NCI-H1930 (cell line): ENCODE results near the gene ZNF783.
"Not testable (repeated sequence)": the region's sequence is repeated elsewhere in the genome, so short reads cannot be mapped to it uniquely, and the experiment has no call there.

Source experiments
- DNase-seq, 2 experiments: peaks; one replicate each; lab custom pipeline; 2025; lab: John Stamatoyannopoulos, UW

ZNF783 gene

DNA sequence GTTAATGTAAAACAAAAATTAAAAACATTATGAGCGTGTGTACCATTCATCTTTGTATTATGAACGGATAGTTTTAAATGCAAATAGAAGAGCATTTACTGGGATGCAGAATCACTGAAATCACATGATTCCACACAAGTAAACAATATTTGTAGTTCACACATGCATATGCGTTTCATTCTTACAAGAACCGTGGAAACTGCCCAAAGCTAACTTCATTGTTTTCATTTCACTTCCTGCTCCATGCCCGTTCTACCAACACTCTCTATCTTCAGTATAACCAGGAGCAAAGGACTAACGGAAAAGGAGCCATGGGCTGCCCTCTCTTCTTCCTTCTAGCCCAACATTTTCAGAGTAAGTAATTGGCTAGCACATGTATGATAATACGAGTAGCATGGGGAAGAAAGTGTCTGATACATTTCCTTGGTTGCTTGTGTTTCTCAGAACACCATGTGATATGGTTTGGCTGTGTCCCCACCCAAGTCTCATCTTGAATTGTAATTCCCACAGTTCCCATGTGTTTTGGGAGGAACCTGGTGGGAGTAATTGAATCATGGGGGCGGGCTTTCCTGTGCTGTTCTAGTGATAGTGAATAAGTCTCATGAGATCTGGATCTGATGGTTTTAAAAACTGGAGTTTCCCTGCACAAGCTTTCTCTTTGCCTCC lies 38.8 kb downstream of the ZNF783 start:
- DNase-seq, result no peak

DNA sequence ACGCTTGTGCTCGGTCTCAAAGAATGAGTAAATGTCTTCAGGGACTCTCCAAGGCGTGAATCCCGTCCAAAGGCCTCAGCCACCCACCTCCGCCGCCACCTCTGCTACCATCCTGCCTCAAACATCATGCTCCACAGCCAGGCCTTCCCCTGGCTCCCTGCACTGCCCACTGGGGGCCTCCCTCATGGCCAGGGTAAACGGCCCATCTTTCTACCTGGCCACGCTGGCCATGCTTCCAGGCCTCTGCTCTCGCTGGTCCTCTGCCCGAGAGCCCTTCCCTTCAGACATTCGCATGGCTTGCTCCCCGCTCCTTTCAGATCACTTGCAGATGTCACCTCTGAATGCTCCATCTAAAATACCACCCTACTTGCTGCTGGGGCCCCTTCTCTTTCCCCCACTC lies 40.2 kb downstream of the ZNF783 start:
- DNase-seq, result no peak

DNA sequence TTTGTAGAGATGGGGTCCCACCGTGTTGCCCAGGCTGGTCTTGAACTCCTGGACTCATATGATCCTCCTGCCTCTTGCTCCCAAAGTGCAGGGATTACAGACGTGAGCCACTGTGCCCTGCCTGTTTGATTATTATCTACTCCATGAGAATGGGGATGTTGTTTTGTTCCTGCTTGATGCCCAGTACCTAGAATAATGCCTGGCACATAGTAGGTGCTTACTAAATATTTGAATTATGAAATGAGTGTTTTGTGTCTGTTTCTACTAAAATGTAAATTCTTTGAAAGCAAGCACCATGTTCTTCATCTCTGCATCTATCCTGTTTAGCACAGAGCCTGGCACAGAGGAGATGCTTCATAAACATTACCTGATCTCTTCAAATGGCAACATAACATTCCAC lies 40.9 kb downstream of the ZNF783 start:
- DNase-seq, result no peak

DNA sequence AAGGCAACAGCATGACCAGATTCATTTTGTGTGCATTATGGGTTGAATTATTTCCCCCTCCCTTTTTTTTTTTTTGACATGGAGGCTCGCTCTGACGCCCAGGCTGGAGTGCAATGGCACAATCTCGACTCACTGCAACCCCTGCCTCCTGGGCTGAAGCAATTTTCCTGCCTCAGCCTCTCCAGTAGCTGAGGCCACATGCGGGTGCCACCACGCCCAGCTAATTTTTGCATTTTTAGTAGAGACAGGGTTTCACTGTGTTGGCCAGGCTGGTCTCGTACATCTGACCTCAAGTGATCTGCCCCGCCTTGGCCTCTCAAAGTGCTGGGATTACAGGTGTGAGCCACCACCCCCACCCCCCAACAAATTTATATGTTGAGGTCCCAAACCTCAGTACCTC lies 42.0 kb downstream of the ZNF783 start:
- no peak for DNase-seq

DNA sequence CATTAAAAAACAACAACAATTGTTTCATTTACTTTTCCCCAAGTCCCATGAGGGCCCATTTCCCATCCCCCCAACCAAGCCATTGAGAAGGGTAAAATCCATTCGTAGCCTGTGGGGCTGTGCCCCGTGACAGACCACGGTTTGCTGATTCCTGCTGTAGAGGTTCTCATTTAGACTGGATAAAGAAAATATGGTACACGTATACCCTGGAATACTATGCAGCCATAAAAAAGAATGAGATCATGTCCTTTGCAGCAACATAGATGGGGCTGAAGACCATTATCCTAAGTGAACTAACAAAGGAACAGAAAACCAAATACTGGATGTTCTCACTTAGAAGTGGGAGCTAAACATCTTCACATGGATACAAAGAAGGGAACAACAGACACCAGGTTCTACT lies 44.9 kb downstream of the ZNF783 start:
- DNase-seq, result no peak

DNA sequence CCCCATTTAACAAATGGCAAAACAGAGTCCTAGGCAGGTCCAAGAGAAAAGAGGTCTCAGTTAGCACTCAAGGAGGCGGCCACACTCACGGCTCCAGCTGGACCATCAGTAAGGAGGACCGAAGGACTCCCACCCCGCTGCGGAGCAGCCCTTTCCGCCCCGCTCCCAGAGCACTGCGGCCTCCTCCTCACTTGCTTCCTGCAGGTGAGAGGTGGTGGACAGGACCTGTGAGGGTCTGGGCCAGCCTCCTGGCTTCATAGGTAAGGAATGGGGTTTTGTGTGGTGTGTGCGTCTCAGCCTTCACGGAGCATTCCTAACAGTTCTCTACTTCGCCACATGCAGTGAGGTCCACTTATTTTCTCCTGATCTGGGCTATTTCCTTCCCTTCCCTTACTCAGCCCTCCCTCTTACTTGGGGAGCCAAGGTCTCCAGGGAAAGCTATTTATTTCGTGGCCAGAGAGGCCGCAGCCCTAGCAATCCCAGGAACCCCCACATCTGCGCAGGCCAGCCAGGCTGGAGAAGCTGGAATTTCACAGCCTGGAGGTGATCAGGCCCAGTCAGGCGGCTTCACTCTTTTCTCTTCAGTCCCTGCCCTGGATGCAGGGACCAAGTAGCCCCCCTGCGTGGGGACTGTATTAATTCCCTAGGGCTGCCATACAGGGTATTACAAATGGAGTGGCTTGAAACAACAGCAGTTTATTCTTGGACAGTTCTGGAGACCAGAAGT lies 45.9 kb downstream of the ZNF783 start:
- no peak for DNase-seq

DNA sequence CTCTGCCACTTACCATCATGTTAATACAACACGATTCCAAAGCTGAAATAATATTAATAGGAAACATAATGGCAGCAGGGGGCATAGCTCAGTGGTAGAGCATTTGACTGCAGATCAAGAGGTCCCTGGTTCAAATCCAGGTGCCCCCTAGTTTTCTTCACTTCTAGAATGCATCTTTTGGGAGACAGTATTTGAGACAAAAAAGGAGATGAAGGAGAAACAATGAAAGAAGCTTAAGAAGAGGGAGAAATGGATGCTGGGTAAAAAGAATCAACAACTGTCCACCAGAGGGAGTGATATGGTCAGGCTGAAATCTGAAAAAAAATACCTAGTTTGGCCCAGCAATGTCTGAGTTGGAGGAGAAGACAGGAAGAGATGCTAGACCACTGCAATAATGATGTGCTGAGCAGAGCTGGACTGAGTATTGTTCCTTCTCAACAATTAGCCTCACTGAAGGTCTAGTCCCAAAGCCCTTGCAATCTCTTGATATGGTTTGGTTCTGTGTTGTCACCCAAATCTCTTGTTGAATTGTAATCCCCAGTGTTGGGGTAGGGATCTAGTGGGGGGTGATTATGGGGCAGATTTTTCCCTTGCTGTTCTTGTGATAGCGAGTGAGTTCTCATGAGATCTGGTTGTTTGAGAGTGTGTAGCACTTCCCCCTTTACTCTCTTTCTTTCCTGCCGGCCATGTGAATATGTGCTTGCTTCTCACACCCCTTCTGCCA lies 48.3 kb downstream of the ZNF783 start:
- DNase-seq, result no peak

DNA sequence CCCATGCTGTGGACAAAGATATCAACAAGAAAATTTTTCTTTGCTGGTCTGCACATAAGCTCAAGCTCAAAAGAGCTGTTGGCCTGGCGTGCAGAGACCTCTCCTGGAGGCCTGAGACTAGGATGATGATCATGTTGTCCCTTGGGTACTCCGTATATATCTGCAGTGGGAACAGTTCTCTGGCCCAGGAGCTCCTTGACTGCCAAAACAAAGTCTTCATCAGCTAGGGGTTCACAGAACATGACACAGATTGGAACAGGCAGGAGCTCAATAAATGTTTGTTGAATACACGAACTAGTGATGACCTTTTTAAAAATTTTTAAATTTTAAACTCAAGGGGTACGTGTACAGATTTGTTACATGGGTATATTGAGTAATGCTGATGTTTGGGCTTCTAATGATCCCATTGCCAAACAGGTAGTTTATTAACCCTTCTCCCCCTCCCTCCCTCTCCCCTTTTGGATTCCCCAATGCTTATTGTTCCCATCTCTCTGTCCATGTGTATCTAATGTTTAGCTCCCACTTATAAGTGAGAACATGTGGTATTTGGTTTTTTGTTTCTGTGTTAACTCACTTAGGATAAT lies 49.1 kb downstream of the ZNF783 start:
- DNase-seq, result no peak

DNA sequence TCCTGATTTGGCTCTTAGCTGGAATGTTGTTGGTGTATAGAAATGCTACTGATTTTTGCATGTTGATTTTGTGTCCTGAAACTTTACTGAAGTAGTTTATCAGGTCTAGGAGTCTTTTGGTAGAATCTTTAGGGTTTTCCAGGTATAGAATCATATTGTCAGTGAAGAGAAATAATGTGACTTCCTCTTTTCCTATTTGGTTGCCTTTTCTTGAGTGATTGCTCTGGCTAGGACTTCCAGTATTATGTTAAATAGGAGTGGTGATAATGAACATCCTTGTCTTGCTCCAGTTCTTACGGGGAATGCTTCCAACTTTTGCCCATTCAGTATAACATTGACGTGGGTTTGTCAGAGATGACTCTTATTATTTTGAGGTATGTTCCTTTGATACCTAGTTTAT lies 52.0 kb downstream of the ZNF783 start:
- no peak for DNase-seq

DNA sequence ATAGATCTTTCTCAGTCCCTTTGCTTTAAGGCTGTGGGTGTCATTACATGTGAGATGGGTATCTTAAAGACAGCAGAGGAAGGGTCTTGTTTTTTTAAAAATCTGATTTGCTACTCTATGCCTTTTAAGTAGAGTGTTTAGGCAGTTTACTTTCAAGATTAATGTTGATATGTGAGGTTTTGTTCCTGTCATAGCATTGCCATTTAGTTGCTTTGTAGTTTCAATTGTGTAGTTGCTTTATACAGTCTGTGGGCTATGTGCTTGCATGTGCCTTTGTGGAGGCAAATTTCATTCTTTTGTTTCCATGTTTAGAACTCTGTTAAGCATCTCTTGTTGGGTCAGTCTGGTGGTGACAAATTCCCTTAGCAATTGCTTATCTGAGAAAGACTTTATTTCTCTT lies 54.6 kb downstream of the ZNF783 start:
- no peak for DNase-seq

DNA sequence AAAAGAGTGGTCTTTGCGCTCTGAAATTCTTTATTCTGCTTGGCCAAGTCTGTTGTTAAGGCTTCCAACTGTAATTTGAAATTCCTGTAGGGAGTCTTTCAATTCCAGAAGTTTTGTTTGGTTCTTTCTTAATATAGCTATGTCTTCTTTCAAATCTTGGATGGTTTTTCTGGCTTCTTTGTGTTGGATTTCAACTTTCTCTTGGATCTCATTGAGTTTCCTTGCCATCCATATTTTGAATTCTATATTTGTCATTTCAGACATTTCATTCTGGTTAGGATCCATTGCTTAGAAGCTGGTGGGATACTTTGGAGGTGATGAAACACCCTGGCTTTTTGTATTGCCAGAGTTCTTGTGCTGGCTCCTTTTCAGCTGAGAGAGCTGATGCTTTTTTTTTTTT lies 55.5 kb downstream of the ZNF783 start:
- no peak for DNase-seq

DNA sequence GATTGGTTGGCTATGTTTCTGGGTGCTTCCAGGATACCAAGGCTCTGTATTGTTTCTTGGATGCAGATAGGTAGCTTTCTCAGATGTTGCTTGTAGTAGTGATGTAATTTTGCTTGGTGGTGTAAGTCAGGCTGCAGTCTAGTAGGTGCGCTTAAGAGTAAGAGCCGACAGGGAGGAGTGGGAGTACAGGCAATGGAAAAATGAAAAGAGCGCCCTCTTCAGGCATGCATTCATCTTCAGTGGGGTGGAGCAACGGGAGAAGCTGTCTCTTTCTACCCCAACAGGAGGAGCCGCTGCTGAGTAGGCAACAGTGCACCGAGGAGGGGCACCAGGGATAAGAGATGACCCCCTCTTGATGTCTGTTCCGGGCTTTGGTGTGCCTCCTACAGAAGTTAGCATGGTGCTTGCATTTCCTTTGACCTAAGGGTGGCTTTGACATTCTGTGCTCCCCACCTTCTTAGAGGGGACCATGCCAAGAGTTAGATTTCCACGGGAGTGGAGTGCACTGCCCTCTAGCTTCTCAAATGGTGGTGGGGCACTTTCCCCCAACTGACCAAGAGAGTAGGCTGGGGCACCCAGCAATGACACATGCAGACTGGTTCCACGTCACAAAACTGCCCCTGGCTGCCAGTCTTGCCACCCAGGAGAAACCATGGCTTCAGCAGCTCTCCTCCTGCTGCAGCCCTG lies 56.1 kb downstream of the ZNF783 start:
- DNase-seq, result peak; percentile 47 to 55

DNA sequence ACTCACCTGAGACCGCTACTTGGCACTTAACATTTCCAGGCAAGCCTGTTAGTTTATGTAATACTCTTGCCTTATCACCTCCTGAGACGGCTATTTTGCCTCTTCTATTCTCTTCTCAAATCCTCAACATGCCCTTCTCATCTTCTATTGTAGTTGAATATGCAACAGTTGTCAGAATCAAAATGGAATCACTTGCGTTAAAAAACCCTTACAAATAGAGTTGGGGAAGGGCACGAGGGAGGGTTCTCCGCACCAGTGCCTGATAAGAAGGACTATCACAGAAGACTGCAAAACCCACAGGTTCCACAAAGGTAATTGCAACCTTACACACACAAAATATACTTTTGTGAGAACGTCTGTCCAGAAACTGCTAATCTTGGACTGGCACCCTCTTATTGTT lies 57.4 kb downstream of the ZNF783 start:
- no peak for DNase-seq

DNA sequence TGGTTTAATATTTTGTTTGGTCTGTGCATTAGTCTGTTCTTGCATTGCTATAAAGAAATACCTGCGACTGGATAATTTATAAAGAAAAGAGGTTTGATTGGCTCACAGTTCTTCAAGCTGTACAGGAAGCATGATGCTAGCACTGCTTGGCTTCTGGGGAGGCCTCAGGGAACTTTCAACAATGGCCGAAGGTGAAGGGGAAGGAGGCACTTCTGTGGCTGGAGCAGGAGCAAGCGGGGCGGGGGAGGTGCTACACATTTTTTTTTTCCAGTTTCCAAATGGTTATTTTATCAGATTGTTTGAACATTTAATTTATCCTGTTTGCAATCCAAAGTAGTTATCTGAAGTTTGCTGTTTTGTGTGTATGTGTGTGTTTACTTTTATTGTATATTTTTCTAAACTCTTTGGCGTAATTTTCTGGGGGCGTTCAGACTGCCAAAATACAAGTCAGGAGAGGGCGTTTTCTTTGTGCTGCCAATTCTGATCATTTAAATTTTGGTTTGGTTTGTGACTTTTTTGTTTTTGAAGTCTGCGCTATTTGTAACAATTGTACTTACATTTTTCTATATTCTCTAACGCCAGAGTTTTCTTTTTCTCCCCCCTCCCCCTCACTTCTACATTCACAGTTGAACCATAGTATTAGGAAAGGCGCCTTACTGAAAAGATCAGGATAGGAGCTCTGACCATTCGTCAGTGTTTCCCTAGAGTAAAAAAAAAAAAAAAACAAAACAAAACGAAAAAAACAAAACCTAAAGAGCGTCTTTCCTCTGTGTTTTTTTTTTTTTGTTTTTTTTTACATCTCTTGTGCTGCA lies 58.5 kb downstream of the ZNF783 start:
- DNase-seq, result no peak

DNA sequence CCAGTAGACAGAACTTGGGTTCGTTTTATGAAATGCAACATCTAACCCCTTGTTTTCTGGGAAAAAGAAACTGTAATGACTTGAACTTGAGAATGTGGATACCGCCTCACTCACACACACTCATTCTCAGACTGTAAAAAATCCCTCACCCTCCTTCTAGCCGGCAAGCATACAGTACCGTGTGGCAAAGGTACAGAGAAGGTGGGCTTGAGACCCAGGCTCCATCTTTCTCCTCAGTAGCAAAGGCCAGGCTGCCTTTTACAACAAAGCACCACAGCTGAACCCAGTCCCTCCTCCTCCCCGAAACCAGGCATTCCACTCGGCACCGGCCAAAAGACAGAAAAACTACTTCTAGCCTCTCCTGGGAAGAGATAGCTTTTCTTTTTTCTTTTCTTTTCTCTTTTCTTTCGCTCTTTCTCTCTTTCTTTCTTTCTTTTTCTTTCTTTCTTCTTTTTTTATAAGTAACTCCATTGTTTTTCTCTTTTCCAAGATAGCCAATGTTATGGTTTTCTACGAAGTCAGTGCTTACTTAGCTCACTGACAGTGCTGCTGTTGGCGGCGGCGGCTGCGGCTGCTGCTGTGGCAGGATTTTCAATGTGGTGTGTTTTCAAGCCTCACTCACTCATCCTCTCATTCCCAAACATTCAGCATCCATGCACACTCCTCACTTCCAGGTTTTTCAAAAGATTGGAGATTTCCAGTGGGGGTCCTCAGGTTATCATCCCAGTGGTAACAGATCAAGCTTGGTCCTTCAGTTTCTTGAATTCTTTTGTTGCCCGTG lies 59.3 kb downstream of the ZNF783 start:
- not testable (repeated sequence) for DNase-seq

DNA sequence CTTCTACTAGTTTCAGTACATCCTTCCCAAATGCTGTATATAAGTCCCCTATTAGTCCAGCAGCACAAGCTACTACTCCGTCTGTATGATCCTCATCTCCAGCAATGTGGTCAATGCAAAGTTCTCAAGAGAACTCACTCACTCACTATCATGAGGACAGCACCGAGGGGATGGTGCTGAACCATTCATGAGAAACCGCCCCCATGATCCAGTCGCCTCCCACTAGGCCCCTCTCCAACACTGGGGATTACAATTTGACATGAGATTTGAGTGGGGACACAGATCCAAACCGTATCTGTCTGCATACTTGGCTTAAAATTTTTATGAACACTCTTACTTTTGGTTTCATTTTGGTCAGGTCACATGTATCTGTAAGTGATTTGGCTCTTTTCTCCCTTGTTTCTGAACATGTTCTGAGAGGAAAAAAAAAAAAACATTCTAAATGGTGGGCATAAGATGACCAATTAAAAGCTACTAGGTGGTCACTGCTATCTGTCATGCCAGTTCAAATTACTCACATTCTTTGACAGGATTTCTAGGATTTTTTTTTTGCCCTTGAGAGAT lies 60.1 kb downstream of the ZNF783 start:
- DNase-seq, result no peak

DNA sequence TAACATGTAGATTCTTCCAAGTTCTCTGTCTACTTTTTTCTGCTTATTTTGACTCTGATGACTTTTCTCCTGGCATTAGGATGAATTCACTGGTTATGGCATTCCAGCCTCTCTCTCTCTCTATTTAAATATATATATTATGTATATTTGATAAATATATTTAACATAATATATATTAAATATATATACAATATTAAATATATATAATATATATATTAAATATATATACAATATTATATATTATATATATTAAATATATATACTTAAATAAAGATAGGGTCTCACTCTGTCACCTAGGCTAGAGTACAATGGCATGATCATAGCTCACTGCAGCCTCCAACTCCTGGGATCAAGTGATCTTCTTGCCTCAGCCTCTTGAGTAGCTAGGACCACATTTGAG lies 60.7 kb downstream of the ZNF783 start:
- DNase-seq, result no peak

DNA sequence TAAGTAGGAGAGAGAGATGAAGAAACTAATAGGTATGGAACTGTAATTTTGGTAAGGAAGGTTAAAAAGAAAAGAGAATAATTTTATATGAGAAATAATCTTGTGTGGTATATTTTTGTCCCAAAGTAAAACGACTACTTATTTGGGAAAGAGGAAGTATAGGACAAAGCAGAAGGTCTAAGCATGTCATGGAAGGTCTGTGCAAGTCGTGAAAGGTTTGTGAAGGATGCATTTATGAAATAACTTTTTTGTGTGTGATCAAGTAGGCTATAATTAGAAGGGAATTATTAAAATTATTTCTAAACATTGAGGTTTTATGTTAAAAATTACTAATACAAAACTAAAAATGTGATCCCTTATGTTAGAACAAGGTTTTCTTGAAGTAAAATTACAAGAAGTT lies 63.3 kb downstream of the ZNF783 start:
- no peak for DNase-seq

DNA sequence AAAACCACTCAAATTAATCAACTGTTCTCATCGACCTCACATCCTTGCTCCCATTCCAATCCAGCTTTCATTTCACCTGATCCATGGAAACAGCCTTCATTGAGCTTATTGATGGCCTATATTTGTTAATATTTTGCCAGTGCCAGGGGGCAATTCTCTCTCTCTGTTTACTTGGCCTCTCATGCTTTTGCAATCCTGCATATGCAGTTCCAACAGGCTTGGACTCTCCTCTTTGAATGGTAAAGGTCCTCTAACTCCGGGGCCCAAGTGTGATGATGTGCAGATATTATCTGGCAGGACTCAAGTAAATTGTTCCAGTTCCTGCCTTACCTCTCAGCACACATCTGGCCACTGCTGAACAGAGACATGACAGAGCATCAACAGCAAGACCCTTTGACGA lies 67.3 kb downstream of the ZNF783 start:
- DNase-seq, result no peak

DNA sequence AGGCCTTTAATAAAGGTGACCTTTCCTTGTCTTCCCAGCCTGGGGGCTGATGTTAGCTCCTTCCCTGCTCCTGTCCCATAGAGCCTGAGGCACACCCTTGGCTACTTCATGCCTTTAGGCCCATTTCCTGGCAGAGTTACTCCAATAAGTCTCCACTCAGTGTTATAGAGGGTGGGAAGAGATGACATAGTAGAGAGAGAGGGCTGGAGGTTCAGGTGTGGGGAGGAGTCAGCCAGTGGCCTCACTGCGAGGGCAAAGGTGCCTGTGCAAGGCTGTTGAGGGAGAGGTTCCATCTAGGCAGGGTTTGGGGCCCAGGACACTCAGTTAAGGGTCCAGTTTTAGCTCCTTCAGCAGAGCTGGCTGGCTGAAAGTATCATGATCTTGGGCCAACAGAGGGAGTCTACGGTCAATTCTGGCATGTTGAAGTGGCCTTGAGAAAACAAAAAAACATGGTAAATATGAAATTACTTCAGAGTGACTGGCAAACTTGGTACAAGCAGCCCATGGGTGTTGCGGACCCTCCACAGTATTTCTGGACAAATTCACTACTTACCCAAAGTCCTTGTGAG lies 67.9 kb downstream of the ZNF783 start:
- no peak for DNase-seq
